GM19438 (cell line): ENCODE data around the gene SPTY2D1.
A peak's percentile ranks its signal among the peaks of the same experiment; 100 is the strongest.
"Not testable (repeated sequence)": the region's sequence is repeated elsewhere in the genome, so short reads cannot be mapped to it uniquely, and the experiment has no call there.

Experiments used
- ATAC-seq: cut with Tn5 transposase; IDR thresholded peaks from one replicate; pipeline ENCODE4 v1.9.1; 2021; ENCODE audit warnings: low read depth; ENCODE audit not compliant: unreplicated experiment

The SPTY2D1 gene, protein sequence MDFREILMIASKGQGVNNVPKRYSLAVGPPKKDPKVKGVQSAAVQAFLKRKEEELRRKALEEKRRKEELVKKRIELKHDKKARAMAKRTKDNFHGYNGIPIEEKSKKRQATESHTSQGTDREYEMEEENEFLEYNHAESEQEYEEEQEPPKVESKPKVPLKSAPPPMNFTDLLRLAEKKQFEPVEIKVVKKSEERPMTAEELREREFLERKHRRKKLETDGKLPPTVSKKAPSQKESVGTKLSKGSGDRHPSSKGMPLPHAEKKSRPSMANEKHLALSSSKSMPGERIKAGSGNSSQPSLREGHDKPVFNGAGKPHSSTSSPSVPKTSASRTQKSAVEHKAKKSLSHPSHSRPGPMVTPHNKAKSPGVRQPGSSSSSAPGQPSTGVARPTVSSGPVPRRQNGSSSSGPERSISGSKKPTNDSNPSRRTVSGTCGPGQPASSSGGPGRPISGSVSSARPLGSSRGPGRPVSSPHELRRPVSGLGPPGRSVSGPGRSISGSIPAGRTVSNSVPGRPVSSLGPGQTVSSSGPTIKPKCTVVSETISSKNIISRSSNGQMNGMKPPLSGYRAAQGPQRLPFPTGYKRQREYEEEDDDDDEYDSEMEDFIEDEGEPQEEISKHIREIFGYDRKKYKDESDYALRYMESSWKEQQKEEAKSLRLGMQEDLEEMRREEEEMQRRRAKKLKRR

DNA sequence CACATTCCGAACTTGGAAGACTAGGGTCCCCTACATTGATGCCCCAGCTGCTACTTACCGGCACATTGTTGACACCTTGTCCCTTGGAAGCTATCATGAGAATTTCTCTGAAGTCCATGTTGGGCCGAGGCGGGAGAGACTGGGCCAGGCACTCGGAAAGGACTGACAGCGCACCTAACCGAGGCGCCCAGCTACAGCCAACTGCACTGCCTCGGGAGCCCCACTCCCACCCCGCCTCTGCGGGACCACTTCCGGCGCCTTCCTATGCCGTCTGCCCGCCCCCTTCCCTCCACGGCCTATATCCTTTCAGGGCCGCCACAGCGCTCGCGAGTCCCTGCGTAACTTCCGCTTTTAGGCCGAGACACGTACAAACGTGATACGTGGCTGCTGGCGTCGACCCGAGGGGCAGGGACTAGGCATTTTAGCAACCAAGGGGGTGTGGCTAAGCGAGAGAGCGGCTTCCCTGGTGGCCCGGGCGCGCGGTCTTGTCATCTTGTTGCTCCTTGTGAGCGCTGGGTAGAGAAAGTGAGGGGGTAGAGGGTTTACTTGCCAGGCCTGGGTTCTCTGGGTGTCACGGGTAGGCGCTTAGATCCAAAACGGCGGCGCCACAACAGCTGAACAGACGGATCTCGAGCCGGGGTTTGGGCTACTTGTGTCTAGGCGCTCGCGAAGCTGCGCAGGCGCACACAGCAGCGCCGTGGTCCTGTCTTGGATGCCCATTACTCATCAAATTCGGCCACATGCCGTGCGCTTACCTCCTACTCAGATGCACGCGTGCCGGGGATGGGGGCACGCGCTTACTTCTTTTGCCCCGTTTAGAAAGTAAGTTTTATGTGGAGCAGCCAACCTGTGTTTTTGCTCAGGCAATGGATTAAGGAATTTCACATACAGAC is at the start of gene SPTY2D1:
Gene SPTY2D1 (minus strand): TSS at position 203 of the 893 bp plus-strand sequence. CDS start 85 bp downstream, at position 118.
- peak; percentile 96 for ATAC-seq

DNA sequence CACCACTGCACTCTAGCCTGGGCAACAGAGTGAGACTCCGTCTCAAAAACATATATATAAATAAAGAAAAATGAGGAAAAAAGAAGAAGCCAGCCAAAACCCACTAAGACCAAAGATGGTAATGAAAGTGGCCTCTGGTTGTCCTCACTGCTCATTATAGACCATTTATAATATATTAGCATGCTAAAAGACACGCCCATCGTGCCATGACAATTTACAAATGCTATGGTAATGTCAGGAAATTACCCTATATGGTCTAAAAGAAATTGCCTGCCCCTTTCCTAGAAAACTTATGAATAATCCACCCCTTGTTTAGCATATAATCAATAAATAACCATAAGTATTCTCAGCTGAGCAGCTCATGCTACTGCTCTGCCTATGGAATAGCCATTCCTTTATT is 48.3 kb upstream of the SPTY2D1 start:
- ATAC-seq, result no peak

DNA sequence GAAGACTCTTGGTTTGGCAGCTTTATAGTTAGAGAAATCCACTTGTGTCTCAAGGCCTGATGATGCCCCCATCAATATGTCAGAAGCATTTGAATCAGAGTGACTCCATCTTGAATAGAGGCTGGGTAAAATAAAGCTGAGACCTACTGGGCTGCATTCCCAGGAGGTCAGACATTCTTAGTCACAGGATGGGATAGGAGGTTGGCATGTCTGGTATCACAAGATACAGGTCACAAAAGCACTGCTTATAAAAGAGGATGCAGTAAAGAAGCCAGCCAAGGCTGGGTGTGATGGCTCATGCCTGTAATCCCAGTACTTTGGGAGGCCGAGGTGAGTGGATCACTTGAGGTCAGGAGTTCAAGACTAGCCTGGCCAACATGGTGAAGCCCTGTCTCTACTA is 47.8 kb upstream of the SPTY2D1 start:
- ATAC-seq, result not testable (repeated sequence)

DNA sequence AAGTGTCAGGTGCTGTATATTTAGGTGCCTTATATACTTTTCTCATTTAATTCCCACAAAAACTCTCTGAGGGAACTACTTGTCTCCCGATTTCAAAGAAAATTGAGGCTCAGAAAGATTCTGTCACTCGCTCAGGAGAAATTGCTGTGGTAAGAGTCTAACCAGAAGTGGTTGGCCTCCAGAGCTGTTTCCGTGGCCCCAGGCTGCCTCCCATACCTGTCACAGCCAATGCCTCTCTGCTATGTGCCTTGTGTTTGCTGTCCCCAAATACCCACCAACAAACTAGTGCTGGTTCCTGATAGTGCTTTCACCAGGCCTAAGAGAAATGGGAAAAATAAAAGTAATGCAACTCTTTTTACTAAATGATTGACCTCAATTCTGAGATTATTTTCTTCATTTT is 43.4 kb upstream of the SPTY2D1 start:
- ATAC-seq, result no peak

DNA sequence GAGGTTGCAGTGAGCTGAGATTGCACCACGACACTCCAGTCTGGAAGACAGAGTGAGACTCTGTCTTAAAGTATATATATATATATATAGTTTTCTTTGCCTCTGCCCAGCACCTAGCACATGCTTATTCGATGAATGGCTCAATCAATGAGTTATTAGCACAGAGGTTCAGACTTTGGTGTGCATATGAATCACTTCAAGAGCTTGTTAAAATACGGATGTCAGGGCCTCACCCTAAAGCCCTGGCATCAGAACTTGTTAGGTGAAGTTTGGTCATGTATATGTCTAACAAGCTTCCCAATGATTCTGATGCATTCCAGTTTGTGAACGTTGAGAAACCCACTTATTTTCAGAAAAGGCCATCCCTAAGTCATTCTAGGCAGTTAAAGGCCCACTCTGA is 42.7 kb upstream of the SPTY2D1 start:
- no peak for ATAC-seq

DNA sequence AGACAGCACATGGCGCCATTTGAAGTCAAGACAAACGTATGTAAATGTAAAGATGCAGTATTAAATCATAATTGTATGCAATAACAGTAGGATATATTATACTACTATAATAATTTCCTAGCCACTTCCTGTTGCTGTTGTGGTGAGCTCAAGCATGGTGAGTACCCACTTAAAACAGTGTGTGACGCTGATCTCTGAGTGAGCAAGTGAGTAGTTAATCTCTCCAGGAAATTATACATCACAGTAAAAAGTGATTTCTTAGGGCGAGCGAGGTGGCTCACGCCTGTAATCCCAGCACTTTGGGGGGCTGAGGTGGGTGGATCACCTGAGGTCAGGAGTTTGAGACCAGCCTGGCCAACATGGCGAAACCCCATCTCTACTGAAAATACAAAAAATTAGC is 38.1 kb upstream of the SPTY2D1 start:
- not testable (repeated sequence) for ATAC-seq

DNA sequence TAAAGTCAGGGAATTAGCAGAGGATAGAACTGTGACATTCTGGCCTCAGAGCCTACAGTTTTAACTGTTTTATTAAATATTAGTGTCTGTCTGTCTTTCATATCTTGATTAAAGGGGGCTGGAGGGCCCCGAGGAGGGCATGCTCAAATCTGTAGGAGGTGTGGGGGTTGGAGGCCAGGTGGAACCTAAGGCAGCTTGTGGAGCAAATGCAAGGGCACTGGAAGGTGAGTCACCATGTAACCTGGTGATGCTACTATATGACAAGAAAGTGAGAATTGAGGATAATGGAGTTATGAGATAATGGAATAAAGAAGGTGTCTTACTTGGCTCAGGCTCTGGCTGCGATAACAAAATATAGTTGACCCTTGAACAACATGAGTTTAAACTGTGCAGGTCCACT is 37.1 kb upstream of the SPTY2D1 start:
- ATAC-seq, result no peak

DNA sequence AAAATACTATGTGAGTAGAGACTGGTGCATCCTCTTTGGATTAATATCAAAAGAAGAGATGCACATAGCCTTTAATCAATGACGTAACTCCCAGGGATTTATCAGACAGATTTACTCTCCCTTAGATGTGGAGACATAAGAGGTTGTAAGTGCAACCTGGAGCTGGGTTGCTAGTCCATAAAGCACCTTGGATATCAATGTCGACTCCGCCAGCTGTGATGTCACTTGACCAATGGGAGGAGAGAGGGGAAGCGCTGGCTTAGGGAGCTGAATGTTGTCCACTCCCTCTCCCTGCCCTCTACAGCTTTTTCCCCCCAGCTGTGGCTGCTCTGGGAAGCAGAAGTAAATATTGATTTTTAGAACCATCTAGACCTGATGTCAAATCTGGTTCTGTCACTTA is 35.6 kb upstream of the SPTY2D1 start:
- no peak for ATAC-seq

DNA sequence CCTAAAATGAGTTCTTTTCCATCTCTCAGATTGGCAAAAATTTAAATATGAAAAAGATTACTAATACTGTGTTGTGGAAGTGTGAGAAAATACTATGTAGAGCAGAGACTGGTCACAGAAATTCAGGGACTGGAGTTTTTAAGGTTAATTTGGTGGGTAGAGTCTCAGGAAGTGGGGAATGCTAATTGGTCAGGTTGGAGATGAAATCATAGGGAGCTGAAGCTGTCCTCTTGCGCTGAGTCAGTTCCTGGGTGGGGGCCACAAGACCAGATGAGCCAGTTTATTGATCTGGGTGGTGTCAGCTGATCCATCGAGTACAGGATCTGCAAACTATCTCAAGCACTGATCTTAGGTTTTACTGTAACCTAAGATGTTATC is 35.1 kb upstream of the SPTY2D1 start:
- ATAC-seq, result no peak

DNA sequence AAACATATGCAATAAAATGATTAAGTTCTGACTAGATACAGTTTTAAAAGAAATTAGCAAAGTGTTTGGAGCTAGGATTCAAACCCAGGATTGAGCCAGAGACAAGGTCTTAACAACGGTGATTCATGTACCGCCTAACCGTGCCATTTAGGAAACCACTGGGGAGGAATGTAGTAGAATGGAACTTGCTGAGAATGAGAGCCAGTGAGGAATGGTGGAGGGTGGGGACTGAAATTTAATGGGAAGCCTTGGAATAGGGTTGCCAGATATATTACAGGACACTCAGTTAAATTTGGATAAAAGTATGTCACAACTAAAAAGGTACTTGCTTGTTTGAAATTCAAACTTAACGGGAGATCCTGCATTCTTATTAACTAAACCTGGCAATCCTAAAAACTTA is 34.0 kb upstream of the SPTY2D1 start:
- ATAC-seq, result no peak

DNA sequence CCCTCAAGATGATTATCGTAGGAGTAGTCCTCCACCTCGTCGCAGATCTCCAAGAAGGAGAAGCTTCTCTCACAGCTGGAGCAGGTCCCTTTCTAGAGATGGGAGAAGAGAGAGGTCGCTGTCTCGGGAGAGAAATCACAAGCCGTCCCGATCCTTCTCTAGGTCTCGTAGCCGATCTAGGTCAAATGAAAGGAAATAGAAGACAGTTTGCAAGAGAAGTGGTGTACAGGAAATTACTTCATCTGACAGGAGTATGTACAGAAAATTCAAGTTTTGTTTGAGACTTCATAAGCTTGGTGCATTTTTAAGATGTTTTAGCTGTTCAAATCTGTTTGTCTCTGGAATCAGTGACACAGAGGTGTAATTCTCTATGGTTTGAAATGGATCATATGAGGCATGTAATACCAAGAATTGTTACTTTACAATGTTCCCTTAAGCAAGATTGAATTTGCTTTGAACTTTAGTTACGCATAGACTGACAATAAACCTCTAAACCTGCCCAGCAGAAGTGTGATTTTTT is 31.3 kb upstream of the SPTY2D1 start:
- not testable (repeated sequence) for ATAC-seq

DNA sequence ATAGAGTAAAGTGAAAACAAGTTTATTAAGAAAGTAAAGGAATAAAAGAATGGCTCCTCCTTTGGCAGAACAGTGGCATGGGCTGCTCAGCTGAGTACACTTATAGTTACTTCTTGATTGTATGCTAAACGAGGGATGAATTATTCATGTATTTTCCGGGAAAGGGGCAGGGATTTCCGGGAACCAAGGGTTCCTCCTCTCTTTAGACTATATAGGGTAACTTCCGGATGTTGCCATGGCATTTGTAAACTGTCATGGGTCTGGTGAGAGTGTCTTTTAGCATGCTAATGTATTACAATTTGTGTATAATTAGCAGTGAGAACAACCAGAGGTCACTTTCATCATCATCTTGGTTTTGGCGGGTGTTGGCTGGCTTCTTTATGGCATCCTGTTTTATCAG is 23.5 kb upstream of the SPTY2D1 start:
- no peak for ATAC-seq

DNA sequence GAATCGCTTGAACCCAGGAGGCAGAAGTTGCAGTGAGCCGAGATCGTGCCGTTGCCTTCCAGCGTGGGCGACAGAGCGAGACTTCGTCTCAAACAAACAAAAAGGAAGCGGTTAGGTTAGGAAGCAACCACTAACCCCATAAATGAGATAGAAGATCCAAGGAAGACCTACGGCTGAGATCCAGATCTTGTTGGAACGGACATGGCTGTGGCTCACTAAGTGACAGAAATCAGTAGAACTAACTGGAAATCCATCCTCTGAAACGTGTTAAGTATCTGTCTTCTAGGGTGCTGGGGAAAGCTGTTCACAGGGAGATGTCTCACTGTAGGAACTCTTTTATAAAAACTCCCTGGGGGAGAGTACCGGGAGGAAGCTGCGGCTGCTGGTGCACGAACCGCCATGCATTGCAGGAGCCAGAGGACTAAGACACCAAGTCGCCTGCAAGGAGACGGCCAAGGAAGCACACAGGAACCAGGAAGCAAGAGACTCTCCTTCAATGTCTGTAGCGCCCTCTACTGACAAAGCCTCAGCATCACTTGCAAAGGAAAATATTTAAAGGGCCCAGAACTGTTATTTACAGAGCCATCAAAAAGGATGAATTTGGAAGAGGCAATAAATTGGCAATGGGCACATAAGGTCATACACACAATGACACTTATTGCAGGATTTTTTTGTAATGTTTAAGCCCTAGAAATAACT is 16.9 kb upstream of the SPTY2D1 start:
- peak; percentile 75 for ATAC-seq

DNA sequence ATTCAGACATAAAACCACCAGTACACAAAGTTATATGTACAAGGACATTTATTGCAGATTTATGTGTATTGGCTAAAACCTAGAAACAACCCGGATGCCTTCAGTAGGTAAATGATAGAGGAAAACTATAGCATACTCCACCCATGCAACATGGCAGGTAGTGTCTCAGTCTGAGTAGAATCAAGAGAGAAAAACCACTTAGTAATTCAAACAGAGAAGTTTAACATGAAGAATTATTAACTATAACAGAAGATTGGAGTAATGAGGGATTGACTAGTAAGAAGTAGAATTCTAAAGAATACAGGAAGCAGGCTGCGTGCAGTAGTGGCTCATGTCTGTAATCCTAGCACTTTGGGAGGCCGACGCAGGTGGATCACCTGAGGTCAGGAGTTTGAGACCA is 16.2 kb upstream of the SPTY2D1 start:
- peak; percentile 49 for ATAC-seq

DNA sequence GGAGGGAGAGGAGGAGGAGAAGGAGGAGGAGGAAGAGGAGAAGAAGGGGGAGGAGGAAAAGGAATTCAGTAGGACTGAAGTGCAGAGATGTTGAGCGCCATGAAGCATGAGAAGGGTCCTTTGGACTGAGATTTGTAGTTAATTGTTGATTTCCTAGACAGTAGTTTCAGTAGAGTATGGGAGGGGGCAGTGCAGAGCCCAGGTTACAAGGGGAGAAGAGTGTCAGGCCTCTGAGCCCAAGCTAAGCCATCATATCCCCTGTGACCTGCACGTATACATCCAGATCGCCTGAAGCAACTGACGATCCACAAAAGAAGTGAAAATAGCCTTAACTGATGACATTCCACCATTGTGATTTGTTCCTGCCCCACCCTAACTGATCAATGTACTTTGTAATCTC is 8.9 kb upstream of the SPTY2D1 start:
- ATAC-seq, result not testable (repeated sequence)

DNA sequence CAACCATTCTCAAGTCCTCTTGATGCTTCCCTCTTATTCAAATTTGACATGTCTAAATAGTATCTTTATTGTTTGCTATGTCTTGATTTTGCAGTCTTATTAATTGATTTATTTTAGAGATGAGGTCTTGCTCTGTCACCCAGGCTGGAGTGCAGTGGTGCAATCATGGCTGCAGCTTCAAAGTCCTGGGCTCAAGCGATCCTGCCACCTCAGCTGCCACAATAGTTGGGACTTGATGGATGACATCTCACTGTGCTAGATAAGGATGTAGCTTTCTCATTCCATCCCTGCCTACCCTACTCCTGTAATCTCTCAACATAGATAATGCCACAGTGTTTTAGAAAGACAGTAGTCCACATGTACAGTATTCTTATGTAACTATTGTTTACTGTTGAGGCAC is 7.5 kb upstream of the SPTY2D1 start:
- no peak for ATAC-seq

DNA sequence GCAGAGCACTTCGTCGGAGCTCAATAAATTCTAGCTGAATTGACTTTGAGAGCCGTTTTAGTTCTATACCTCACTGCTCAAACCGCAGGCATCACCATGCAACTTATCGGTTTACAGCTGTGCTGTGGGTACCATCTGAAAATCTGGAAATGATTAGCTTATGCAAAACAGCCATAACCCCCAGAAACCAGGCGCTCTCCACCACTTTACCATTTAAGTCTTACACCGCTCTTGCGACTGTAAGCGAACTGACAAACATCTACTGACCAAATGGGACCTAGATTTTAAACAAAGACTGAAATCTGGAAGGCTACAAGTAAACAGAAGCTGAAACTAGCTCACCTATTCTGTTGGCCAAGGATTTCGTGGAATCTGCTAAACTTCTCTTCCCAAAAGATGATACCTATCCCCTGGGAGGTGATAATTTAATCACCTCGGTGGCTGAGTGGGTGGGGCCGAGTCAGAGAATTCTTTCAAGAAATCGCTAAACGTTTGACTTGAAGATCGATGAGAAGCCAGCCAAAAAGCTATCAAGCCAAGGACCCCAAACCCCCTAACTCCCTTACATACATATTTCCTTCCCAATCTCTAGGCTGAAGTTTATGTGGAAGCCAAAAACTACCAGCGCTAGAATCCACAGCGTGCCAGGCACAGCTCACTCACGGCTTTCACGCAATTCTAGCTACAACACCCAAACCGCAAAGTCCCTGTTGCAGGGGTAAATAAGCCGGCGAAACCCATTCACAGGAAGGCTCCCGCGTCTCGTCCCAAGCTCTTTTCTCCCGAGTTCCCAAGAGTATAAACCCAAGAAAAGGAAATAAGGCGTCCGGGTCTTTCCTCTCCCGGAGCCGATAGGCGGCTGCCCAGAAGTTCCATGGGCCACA is 644 bp downstream of the SPTY2D1 start:
- peak; percentile 62 for ATAC-seq

DNA sequence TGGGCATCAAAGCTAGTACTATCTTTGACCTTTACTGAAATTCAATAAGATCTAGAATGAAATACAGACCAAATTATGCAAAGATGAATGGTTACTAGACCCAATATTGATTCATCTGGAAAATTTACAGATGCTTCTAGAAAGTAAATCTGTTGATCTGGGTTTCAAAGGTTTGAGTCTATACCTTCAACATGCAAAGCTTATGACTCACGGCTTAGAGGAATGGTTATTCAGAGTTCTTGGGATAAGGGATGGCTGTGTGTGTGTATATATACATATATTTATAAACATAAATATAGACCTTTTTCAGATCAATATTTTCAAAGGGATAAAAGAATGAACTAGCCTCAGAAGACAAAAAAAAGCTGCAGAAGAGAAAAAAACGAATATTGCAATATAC is 1.3 kb downstream of the SPTY2D1 start:
- no peak for ATAC-seq

DNA sequence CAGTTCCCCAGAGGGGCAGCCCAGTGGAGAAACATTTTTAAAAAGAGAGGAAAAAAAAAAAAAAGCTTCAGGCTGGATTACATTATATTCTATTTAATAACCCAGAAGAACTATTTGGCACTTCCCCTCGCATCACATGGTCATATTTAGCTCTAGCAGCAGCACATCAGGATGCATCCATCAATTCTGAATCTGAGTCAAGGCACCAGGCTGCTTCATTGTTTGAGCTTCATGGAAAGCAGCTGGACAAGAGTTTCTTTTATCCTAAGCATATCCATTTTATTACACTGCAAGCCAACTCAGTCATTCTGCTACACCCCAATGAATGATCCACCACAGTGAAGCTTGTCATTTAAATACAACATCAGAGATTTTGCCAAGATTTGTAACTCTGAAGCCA is 10.0 kb downstream of the SPTY2D1 start:
- ATAC-seq, result no peak
